Uterus (tissue), 4 donors: ENCODE data around the gene EP400. TPM values are rescaled to one million over a fixed set of nuclear protein-coding genes. Genes with fewer than 3 reads are reported as not detected.

ENCODE experiments used
- DNase-seq, 2 donors: peaks; one replicate each; pipeline ENCODE4 v3.0.0-alpha.2; 2019 to 2020
- H3K27ac ChIP-seq, 2 donors: fragments of 200-600 bp; sonication (generic); 1 replicate in 1 of 2; 2 replicates in 1 of 2; pipeline ENCODE4 v1.5.1; 2016 to 2018
- H3K27me3 ChIP-seq, 2 donors: fragments of 200-600 bp; sonication (generic); one replicate each; pipeline ENCODE4 v1.5.1; 2018 to 2019; ENCODE audit warnings: control low read depth in 1 of 2
- H3K36me3 ChIP-seq, 2 donors: fragments of 200-600 bp; sonication (generic); one replicate each; pipeline ENCODE4 v1.5.1; 2019; ENCODE audit warnings: control low read depth in 1 of 2
- H3K4me1 ChIP-seq, 2 donors: fragments of 200-600 bp; sonication (generic); one replicate each; pipeline ENCODE4 v1.5.1; 2018 to 2019; ENCODE audit warnings: control low read depth in 1 of 2
- H3K4me3 ChIP-seq, 2 donors: fragments of 200-600 bp; sonication (generic); 1 replicate in 1 of 2; 2 replicates in 1 of 2; pipeline ENCODE4 v1.5.1; 2018 to 2019; ENCODE audit warnings: mild to moderate bottlenecking in 1 of 2
- H3K9me3 ChIP-seq, 2 donors: fragments of 200-600 bp; sonication (generic); one replicate each; pipeline ENCODE4 v1.5.1; 2019; ENCODE audit warnings: control low read depth in 1 of 2
- CTCF ChIP-seq, 4 experiments: fragments of 200-600 bp in 2 of 4; fragments of 450-650 bp in 2 of 4; sonication (generic) in 2 of 4; IDR thresholded peaks; one replicate each; pipeline ENCODE4 v1.5.1; 2016 to 2019; ENCODE audit warnings: antibody characterized with exemption in 4 of 4, mild to moderate bottlenecking in 2 of 4, moderate library complexity in 1 of 4
- POLR2A ChIP-seq, 2 donors: fragments of 450-650 bp; IDR thresholded peaks; one replicate each; pipeline ENCODE4 v1.6.1; 2016; ENCODE audit warnings: antibody characterized with exemption in 2 of 2, mild to moderate bottlenecking in 1 of 2, moderate library complexity in 1 of 2
- intact Hi-C: fragments of 100-400 bp; cut with DNase I; formaldehyde crosslinking; loops from one replicate; pipeline ENCODE4 v1.15.1; 2023; ENCODE audit warnings: low total_unique reads
- total RNA-seq, 4 donors: library from RNA; depleted of rRNA in 3 of 4; stranded (reverse); fragments of >200 nt in 3 of 4; gene quantifications; one replicate each; pipeline versions ENCODE4 v1.1.0 to v1.2.4, GENCODE V29; 2014 to 2023
- donor health status: DM: yes; HTN: yes; CAD: no.

The EP400 gene
- total RNA-seq, 4 donors from 2014 or later, result 11.8 to 70.6 (median 28.2) TPM

- peaks cover 0 to 6% of the 10 kb centered on the region in 2 donors for H3K4me1 ChIP-seq
- no peaks in the 10 kb centered on the region for H3K27me3 ChIP-seq
- peak within 1 kb of the TSS; percentile 67 to 85 for H3K27ac ChIP-seq
- TF ChIP-seq POLR2A (IDR thresholded peaks at IDR 0.05), result peak in 1 of 2 donors; percentile 68
- TF ChIP-seq CTCF (IDR thresholded peaks at IDR 0.05), result peak in 1 of 4 experiments; percentile 5
- H3K36me3 ChIP-seq, result no peaks in the 10 kb centered on the region
- peak; percentile 94 to 95 for DNase-seq
- intact Hi-C loops, result no loop called here
- peak within 1 kb of the TSS; percentile 96 to 97 for H3K4me3 ChIP-seq
- no peaks in the 10 kb centered on the region for H3K9me3 ChIP-seq
Measured at GRCh38 chr12:131928711-131929580, 20.8 kb upstream of the EP400 start, which contains the start of gene PUS1. Gene PUS1, plus strand, starts transcription at chr12:131929276. Its CDS starts 447 bp downstream, at chr12:131929723.

GRCh38 chr12:131929581-131930456 lies 19.9 kb upstream of the EP400 start:
- no peaks in the 10 kb centered on the region for H3K27me3 ChIP-seq
- DNase-seq, result no peak
- H3K4me1 ChIP-seq, result peaks cover 0 to 6% of the 10 kb centered on the region in 2 donors
- peak overlapping the region in 1 of 2 donors; percentile 33 for H3K27ac ChIP-seq
- H3K9me3 ChIP-seq, result no peaks in the 10 kb centered on the region
- intact Hi-C loops, result no loop called here
- H3K36me3 ChIP-seq, result no peaks in the 10 kb centered on the region
- TF ChIP-seq CTCF (IDR thresholded peaks at IDR 0.05) (no peak), POLR2A (IDR thresholded peaks at IDR 0.05) (no peak)
- H3K4me3 ChIP-seq, result peak overlapping the region; percentile 96 to 97

GRCh38 chr12:131930510-131930909 lies 19.2 kb upstream of the EP400 start:
- Histone ChIP-seq H3K27me3 (no peaks in the 10 kb centered on the region), H3K4me1 (peaks cover 0 to 6% of the 10 kb centered on the region in 2 donors), H3K4me3 (peak overlapping the region; percentile 96 to 97), H3K27ac (no peak overlapping the region), H3K9me3 (no peaks in the 10 kb centered on the region), H3K36me3 (no peaks in the 10 kb centered on the region)
- intact Hi-C loops, result no loop called here
- no peak for DNase-seq
- TF ChIP-seq CTCF (IDR thresholded peaks at IDR 0.05), result no peak
- TF ChIP-seq POLR2A (IDR thresholded peaks at IDR 0.05), result no peak

GRCh38 chr12:131933387-131933786 lies 16.4 kb upstream of the EP400 start:
- H3K36me3 ChIP-seq, result no peaks in the 10 kb centered on the region
- no peak for DNase-seq
- H3K9me3 ChIP-seq, result no peaks in the 10 kb centered on the region
- H3K27me3 ChIP-seq, result no peaks in the 10 kb centered on the region
- H3K27ac ChIP-seq, result no peak overlapping the region
- H3K4me1 ChIP-seq, result peaks cover 0 to 6% of the 10 kb centered on the region in 2 donors
- intact Hi-C loops, result no loop called here
- TF ChIP-seq CTCF (IDR thresholded peaks at IDR 0.05), result no peak
- TF ChIP-seq POLR2A (IDR thresholded peaks at IDR 0.05), result no peak
- no peak overlapping the region for H3K4me3 ChIP-seq
